Fibroblast of villous mesenchyme (primary cell): ENCODE data around the gene UCN. TPM values are rescaled to one million over a fixed set of nuclear protein-coding genes. Genes with fewer than 3 reads are reported as not detected.

Source experiments
- DNase-seq: peaks from one replicate; pipeline ENCODE4 v3.0.0-alpha.2; 2010; ENCODE audit warnings: low read depth
- H3K4me3 ChIP-seq: 2 replicates; pipeline ENCODE4 v1.5.1; 2011; ENCODE audit warnings: low read depth, mild to moderate bottlenecking, low read length
- total RNA-seq: library from RNA; depleted of rRNA; stranded (reverse); fragments of >200 nt; gene quantifications from 2 replicates; pipeline ENCODE4 v1.2.3, GENCODE V29; 2012
- TF ChIP-seq, protein P1 (sequence below): IDR thresholded peaks from 2 replicates; pipeline ENCODE4 v1.5.1; 2012; ENCODE audit warnings: low read depth, mild to moderate bottlenecking, low read length; ENCODE audit not compliant: insufficient read depth

Gene UCN
- total RNA-seq, 1 donor, result 0.43 TPM

DNA sequence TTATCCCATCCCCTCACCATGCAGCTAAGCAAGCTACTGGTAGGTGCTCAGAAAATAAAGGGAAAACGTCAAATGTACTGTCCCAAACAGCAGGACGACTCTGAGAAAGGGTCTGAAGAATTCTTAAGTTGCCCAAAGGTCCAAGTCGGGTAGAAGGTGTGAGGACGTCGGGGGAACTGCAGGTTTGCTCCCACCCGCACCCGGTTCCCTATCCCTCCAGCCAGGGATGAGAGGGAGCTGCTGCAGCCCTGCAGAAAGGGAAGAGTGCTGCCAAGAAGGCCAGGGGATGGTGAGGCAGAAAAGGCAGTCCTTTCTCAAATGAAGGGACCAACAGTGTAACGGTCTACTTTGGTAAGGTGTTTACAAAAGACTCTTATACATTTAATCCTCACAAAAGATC, 6.9 kb upstream of the UCN start:
- no peak overlapping the region for H3K4me3 ChIP-seq
- no peak for DNase-seq
- TF ChIP-seq, protein P1, sequence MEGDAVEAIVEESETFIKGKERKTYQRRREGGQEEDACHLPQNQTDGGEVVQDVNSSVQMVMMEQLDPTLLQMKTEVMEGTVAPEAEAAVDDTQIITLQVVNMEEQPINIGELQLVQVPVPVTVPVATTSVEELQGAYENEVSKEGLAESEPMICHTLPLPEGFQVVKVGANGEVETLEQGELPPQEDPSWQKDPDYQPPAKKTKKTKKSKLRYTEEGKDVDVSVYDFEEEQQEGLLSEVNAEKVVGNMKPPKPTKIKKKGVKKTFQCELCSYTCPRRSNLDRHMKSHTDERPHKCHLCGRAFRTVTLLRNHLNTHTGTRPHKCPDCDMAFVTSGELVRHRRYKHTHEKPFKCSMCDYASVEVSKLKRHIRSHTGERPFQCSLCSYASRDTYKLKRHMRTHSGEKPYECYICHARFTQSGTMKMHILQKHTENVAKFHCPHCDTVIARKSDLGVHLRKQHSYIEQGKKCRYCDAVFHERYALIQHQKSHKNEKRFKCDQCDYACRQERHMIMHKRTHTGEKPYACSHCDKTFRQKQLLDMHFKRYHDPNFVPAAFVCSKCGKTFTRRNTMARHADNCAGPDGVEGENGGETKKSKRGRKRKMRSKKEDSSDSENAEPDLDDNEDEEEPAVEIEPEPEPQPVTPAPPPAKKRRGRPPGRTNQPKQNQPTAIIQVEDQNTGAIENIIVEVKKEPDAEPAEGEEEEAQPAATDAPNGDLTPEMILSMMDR, result no peak

DNA sequence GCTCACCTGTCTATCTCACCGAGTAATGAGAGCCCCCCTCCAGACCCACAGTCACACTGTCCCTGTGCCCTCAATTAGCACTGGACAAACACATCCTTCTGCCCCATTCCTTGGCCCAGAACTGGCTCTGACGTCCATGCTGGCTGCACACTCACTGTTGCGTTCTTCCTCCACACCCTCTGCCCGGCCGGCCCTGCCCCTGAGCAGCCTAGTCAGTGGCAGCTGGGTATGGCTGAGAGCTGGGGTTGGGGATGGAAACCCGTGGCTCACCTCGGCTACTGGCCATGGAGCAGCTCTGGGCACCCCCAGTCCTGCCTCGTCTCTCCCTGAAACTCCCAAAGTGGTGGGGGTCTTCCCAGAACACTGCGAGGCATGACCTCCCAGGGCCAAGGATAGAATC, 6.5 kb upstream of the UCN start:
- TF ChIP-seq, protein P1, result no peak
- DNase-seq, result no peak

DNA sequence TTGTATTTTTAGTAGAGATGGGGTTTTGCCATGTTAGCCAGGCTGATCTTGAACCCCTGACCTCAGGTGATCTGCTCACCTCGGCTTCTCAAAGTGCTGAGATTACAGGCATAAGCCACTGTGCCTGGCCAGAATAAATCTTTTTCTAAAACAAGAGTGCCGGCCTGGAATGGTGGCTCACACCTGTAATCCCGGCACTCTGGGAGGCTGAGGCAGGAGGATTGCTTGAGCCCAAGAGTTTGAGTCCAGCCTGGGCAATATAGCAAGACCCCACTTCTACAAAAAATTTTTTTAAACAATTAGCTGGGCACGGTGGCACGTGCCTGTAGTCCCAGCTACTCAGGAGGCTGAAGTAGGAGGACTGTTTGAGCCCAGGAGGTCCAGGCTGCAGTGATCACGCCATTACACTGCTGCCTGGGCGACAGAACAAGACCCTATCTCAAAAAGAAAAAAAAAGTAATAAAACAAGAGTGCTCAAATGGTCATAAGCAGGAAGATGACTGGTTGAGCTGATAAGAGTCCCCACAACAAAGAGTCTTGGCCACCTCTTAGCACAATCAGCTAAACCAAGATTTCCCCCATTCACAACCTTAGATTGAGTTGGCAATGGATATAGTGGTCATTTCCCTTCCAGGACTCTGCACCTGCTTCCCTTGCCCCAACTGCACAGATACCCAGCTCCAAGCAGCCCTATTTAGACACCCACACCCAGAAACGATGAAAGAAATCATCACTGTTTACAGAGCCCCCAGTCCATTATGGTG, 5.8 kb upstream of the UCN start:
- DNase-seq, result no peak
- no peak overlapping the region for H3K4me3 ChIP-seq
- TF ChIP-seq, protein P1, result no peak

More for the DNA sequence above, 6.5 kb upstream of the UCN start:
- H3K4me3 ChIP-seq, result no peak overlapping the region

DNA sequence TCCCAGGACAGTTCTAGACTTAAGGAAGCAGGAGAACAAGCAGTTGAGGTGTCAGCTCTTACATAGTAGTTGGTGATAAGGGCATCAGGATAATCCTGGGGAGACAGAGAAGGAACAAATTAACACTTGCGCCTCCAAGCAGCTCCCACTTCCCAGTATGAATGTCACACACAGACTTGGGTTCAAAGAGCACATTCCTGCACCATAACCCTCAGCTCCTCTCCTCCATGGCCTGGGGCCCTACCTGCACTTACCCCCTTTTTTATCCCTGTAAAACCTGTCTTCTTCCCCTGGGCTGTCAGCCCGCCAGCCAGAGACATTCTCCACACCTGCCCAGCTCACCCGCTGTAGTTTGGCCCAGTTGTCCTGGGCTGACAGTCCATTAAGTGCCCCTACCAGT, 3.9 kb upstream of the UCN start:
- no peak overlapping the region for H3K4me3 ChIP-seq
- no peak for DNase-seq
- TF ChIP-seq, protein P1, result no peak

DNA sequence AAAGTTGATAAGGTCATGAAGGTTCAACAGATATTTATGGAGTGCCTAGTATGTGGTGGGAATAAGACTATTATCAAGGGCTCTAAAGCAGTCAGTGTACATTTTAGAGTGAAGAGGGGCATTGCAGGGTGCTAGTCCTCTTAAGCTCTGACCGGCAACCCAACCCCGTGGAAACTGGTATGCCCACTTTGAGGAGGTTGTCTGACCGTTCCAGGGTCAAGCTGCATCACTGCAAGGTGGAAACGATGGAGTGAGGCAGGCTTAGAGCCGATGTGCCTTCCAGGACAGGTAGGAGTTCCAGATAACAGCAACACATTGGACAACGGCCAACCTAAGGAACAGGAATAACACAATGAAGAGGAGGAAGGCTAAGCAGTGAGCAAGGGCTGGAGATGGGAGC, 1.4 kb upstream of the UCN start:
- DNase-seq, result no peak

DNA sequence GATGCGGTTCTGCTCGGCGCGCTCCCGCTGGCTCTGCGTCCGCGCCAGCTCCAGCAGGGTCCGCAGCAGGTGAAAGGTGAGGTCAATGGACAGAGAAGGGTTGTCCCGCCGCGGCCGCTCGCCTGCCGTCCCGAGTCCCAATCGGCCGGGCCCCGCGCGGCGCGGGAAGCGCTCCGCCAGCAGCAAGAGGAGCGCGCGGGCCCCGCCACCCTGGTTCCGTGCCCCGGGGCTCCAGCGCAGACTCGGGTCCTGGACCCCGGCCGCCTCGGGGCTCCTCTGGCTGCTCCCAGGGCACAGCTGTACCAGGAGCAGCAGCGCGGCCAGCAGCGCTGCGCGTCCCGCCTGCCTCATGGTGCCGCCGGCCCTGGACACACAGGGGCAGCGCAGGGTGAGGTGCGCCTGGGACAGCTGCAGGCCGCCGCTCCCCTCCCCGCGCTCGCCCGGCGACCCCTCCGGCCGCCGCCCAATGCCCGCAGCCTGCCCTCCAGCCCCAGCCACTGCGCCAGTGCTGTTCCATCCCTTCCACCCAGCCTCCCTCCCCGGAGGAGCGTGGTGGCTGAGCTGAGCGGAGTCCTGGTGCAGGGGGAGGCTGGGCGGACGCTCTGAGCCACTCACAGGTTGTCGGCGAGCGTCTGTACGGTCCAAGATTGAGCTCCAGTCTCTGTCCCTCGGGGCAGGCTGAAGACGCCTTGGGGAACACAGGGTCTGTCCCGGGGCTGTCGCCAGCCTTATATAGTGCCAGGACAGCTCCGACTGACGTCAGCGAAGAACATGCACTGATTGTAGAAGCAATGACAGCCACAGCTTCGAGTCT, 493 bp downstream of the UCN start:
- TF ChIP-seq, protein P1, result no peak
- H3K4me3 ChIP-seq, result no peak overlapping the region
- no peak for DNase-seq

More for the DNA sequence above, 1.4 kb upstream of the UCN start:
- TF ChIP-seq, protein P1, result no peak
- H3K4me3 ChIP-seq, result no peak overlapping the region
